Activated T-helper 1 cell treated with anti-CD3 and anti-CD28 coated beads, Interleukin-2, amount 50 U/mL, for 16 hours (primary cell): ENCODE measurements around the gene RNF40.
"Not testable (repeated sequence)": the region's sequence is repeated elsewhere in the genome, so short reads cannot be mapped to it uniquely, and the experiment has no call there.

Experiments used
- DNase-seq, 2 donors: peaks; one replicate each; pipeline ENCODE4 v3.0.0-alpha.2; 2020; ENCODE audit warnings: low read depth in 1 of 2, low spot score in 1 of 2

The RNF40 gene

DNA sequence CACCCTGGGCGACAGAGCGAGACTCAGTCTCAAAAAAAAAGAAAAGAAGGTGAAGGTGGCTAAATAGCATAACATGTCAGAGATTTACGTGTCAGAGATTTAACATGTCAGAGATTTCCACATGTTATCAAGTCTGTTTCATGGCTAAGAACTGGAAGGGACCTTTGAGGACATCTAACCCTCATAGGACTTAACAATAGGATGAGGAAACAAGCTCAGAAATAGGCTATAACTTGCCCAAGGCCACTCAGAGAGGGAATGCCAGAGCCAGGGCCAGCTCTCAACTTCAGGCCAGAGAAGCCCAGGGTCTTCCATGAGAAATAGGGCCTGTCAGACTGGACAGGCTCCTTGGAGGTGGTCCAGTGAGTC is 51.7 kb downstream of the RNF40 start:
- DNase-seq, result no peak

DNA sequence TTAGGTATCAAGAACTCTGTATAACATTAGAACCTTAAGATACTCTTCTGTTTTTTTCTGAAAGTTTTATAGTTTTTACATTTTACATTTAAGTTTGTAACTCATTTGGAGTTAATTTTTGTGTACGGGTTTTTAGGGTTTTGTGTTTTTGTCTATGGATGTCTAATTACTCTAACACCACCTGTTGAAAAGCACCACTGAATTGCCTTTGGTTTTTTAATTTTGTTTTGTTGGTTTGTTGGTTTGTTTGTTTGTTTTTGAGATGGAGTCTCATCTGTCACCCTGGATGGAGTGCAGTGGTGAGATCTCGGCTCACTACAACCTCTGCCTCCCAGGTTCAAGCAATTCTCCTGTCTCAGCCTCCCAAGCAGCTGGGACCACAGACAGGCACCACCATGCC is 54.6 kb downstream of the RNF40 start:
- DNase-seq, result no peak

DNA sequence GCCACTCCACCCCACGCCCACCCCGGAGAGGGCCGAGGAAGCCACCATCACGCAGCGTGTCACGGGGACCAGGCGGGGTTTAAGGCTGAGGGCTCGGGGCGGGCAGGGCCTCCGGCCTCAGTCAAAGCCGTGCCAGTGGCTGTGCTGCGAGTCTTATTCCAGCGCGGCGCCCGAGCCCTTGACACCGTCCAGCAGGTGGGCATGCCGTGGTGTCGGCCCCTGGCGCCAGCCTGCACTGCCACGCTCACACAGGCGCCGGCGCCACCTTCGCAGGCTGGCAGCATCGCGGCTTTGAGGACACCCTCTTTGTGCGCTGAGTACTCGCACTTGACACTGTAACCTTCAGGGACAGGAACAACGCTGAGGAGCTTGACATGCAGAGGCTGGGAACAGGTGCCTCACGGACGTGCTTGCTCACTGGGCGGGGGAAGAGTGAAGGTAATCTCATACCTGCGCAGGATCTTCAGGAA is 58.9 kb downstream of the RNF40 start:
- DNase-seq, result no peak

DNA sequence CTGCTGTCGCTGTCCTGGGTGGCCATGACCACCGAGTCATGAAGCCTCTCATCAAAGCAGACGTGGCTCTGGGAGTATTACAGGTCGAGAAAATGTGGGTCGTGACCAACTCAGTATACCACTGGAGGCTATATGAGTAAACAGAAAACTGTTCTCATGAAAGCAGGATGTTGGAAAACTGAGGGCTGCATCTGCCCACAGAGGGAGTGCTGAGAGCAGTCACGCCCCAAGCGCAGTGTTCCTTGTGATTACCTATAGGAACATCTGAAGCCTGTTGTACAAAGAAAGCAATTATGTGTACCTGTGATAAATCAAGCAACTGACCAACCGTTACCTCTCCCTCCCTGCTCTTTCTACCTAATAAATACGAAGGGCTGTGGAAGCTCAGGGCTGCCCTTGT is 59.3 kb downstream of the RNF40 start:
- not testable (repeated sequence) for DNase-seq

DNA sequence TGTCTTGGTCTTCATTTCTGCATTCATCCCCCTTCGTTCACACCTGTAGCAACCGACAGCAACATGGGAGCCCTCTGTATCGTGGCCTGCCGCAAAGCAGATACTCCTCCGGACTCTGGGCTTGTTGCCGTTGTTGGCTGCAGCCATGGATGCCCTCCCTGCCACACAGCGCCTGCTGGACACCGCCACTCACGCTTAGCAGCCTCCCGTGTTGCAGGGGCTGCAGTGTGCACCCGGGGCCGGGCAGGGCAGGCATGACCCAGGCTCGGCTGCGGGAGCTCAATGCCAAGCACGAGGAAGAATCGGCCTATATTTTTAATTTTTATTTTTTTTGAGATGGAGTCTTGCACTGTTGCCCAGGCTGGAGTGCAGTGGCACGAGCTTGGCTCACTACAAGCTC is 59.8 kb downstream of the RNF40 start:
- no peak for DNase-seq
